Neuronal stem cell (in vitro differentiated cells): ENCODE measurements around the gene DROSHA.
A peak's percentile ranks its signal among the peaks of the same experiment; 100 is the strongest.

ENCODE experiments used
- DNase-seq: peaks from one replicate; pipeline ENCODE4 v3.0.0-alpha.2; 2013; ENCODE audit warnings: low spot score
- H2AFZ ChIP-seq: one replicate; pipeline ENCODE4 v1.6.1; 2013; ENCODE audit warnings: mild to moderate bottlenecking, low read length, inconsistent platforms
- H2AK5ac ChIP-seq: 2 replicates; pipeline ENCODE4 v1.6.1; 2013; ENCODE audit warnings: low read depth, mild to moderate bottlenecking, inconsistent platforms, low read length, moderate library complexity, mixed read lengths
- H2BK120ac ChIP-seq: 2 replicates; pipeline ENCODE4 v1.6.1; 2013; ENCODE audit warnings: low read depth, mild to moderate bottlenecking, inconsistent platforms, low read length, moderate library complexity, mixed read lengths
- H2BK12ac ChIP-seq: one replicate; pipeline ENCODE4 v1.6.1; 2013; ENCODE audit warnings: low read length, inconsistent platforms
- H2BK15ac ChIP-seq: 2 replicates; pipeline ENCODE4 v1.6.1; 2013; ENCODE audit warnings: mild to moderate bottlenecking, low read length, inconsistent platforms, mixed read lengths
- H2BK5ac ChIP-seq: one replicate; pipeline ENCODE4 v1.6.1; 2013; ENCODE audit warnings: inconsistent platforms, mild to moderate bottlenecking, low read length, moderate library complexity
- H3K14ac ChIP-seq: one replicate; pipeline ENCODE4 v1.6.1; 2013; ENCODE audit warnings: low read length, inconsistent platforms
- H3K18ac ChIP-seq: 2 replicates; pipeline ENCODE4 v1.6.1; 2013; ENCODE audit warnings: low read length, inconsistent platforms
- H3K23ac ChIP-seq: 2 replicates; pipeline ENCODE4 v1.6.1; 2013; ENCODE audit warnings: low read depth, mild to moderate bottlenecking, mixed read lengths, low read length, inconsistent platforms; ENCODE audit not compliant: poor library complexity
- H3K27ac ChIP-seq: replicated peaks from 3 replicates; pipeline ENCODE4 v1.5.1; 2013; ENCODE audit warnings: low read length, inconsistent platforms
- H3K27me3 ChIP-seq, 3 experiments: 2 replicates each; pipeline ENCODE4 v1.6.1; 2013; ENCODE audit warnings: low read length in 3 of 3, mild to moderate bottlenecking in 2 of 3, inconsistent platforms in 1 of 3, low read depth in 1 of 3, mixed read lengths in 1 of 3, moderate library complexity in 1 of 3; ENCODE audit not compliant: control insufficient read depth in 3 of 3, insufficient read depth in 3 of 3
- H3K36me3 ChIP-seq, 2 donors: replicated peaks in 1 of 2; 2 replicates each; pipeline ENCODE4 v1.6.1; 2013; ENCODE audit warnings: low read length in 2 of 2; ENCODE audit not compliant: control insufficient read depth in 2 of 2, insufficient read depth in 2 of 2
- H3K4ac ChIP-seq: 2 replicates; pipeline ENCODE4 v1.6.1; 2013; ENCODE audit warnings: inconsistent platforms, mild to moderate bottlenecking, low read length, moderate library complexity
- H3K4me1 ChIP-seq, 2 donors: 1 replicate in 1 of 2; 2 replicates in 1 of 2; pipeline ENCODE4 v1.6.1; 2013; ENCODE audit warnings: low read length in 2 of 2, low read depth in 1 of 2; ENCODE audit not compliant: control insufficient read depth in 2 of 2, insufficient read depth in 1 of 2
- H3K4me2 ChIP-seq: one replicate; pipeline ENCODE4 v1.6.1; 2013; ENCODE audit warnings: mild to moderate bottlenecking, low read length, inconsistent platforms; ENCODE audit not compliant: insufficient read depth, poor library complexity, severe bottlenecking
- H3K4me3 ChIP-seq, 2 donors: 2 replicates each; pipeline ENCODE4 v1.5.1; 2013; ENCODE audit warnings: low read length in 2 of 2, mild to moderate bottlenecking in 2 of 2, inconsistent platforms in 1 of 2, moderate library complexity in 1 of 2
- H3K79me1 ChIP-seq: one replicate; pipeline ENCODE4 v1.6.1; 2013; ENCODE audit warnings: low read depth, mild to moderate bottlenecking, inconsistent platforms, low read length, moderate library complexity
- H3K9ac ChIP-seq: one replicate; pipeline ENCODE4 v1.6.1; 2013; ENCODE audit warnings: mild to moderate bottlenecking, low read depth, low read length, inconsistent platforms; ENCODE audit not compliant: poor library complexity
- H3K9me3 ChIP-seq, 2 donors: replicated peaks in 1 of 2; 2 replicates each; pipeline versions ENCODE3 to v1.6.1; 2013; ENCODE audit warnings: low read length in 2 of 2, mild to moderate bottlenecking in 2 of 2, inconsistent platforms in 1 of 2, low read depth in 1 of 2, mixed read lengths in 1 of 2, moderate library complexity in 1 of 2; ENCODE audit not compliant: control insufficient read depth in 2 of 2, insufficient read depth in 1 of 2
- H4K8ac ChIP-seq: one replicate; pipeline ENCODE4 v1.6.1; 2013; ENCODE audit warnings: low read depth, mild to moderate bottlenecking, inconsistent platforms, low read length, moderate library complexity
- H4K91ac ChIP-seq: one replicate; pipeline ENCODE4 v1.6.1; 2013; ENCODE audit warnings: low read length, low read depth, mild to moderate bottlenecking, inconsistent platforms; ENCODE audit not compliant: poor library complexity
- WGBS, 2 donors: extraction: QIAGEN DNeasy Blood & Tissue Kit; methylation state at CpG; one replicate each; pipeline ENCODE4 v1.1.7; 2013; ENCODE audit warnings: missing lambda C conversion rate in 2 of 2, mixed read lengths in 1 of 2; ENCODE audit not compliant: insufficient read length in 2 of 2, insufficient replicate concordance in 1 of 2; ENCODE audit errors: extremely low coverage in 2 of 2; 5-methylcytosine and 5-hydroxymethylcytosine counted together

Gene DROSHA

GRCh38 chr5:31531543-31531887 is 378 bp downstream of the DROSHA start:
- peak overlapping the region; percentile 88 to 94 for H3K4me3 ChIP-seq
- H3K14ac ChIP-seq = no peak overlapping the region
- H3K4me1 ChIP-seq = peaks cover 6 to 10% of the 10 kb centered on the region in 2 donors
- H2AK5ac ChIP-seq = no peak overlapping the region
- peaks cover 26 to 69% of the 10 kb centered on the region in 2 donors for H3K36me3 ChIP-seq
- DNase-seq = no peak
- H3K27me3 ChIP-seq = no peaks in the 10 kb centered on the region
- WGBS, 2 donors = no CpG with 5 or more reads among the region's 13 CpGs
- peak overlapping the region; percentile 72 for H3K18ac ChIP-seq
- no peak overlapping the region for H3K4ac ChIP-seq
- H2BK15ac ChIP-seq = no peak overlapping the region
- H4K91ac ChIP-seq = no peak overlapping the region
- H2AFZ ChIP-seq = peak overlapping the region; percentile 86
- H2BK5ac ChIP-seq = no peak overlapping the region
- H3K9ac ChIP-seq = peak overlapping the region; percentile 79
- H3K4me2 ChIP-seq = peak overlapping the region; percentile 47
- no peak overlapping the region for H2BK12ac ChIP-seq
- H4K8ac ChIP-seq = no peak overlapping the region
- H3K9me3 ChIP-seq = no peaks in the 10 kb centered on the region
- H3K27ac ChIP-seq = no peak overlapping the region
- H3K23ac ChIP-seq = no peak overlapping the region
- H2BK120ac ChIP-seq = no peak overlapping the region
- H3K79me1 ChIP-seq = peaks cover 2% of the 10 kb centered on the region

GRCh38 chr5:31530541-31531265 is 1.2 kb downstream of the DROSHA start:
- Histone ChIP-seq H3K36me3 (peaks cover 31 to 70% of the 10 kb centered on the region in 2 donors), H2BK5ac (no peak overlapping the region), H2BK15ac (no peak overlapping the region), H3K27ac (no peak overlapping the region), H3K27me3 (no peaks in the 10 kb centered on the region), H2AFZ (no peak overlapping the region), H2BK120ac (no peak overlapping the region), H3K79me1 (peaks cover 4% of the 10 kb centered on the region), H2BK12ac (no peak overlapping the region), H3K4me3 (peak overlapping the region; percentile 88 to 94), H3K9ac (no peak overlapping the region), H3K18ac (no peak overlapping the region), H4K8ac (no peak overlapping the region), H2AK5ac (no peak overlapping the region), H3K4me2 (peak overlapping the region; percentile 47), H3K14ac (no peak overlapping the region), H4K91ac (no peak overlapping the region), H3K9me3 (no peaks in the 10 kb centered on the region), H3K4ac (no peak overlapping the region), H3K4me1 (peaks cover 6 to 10% of the 10 kb centered on the region in 2 donors), H3K23ac (no peak overlapping the region)
- no CpG with 5 or more reads among the region's 9 CpGs for WGBS, 2 donors
- no peak for DNase-seq

- Histone ChIP-seq H3K9ac (no peak overlapping the region), H3K18ac (no peak overlapping the region), H3K23ac (no peak overlapping the region), H3K4ac (no peak overlapping the region), H2BK15ac (no peak overlapping the region), H3K4me1 (peaks cover 0 to 1% of the 10 kb centered on the region in 2 donors), H2AFZ (no peak overlapping the region), H2BK120ac (no peak overlapping the region), H2BK5ac (no peak overlapping the region), H3K4me2 (no peak overlapping the region), H4K91ac (no peak overlapping the region), H2BK12ac (no peak overlapping the region), H3K9me3 (no peaks in the 10 kb centered on the region), H3K4me3 (no peak overlapping the region), H4K8ac (no peak overlapping the region), H3K27ac (no peak overlapping the region), H3K27me3 (no peaks in the 10 kb centered on the region), H2AK5ac (no peak overlapping the region), H3K14ac (no peak overlapping the region), H3K79me1 (peaks cover 2% of the 10 kb centered on the region), H3K36me3 (peaks cover 23 to 95% of the 10 kb centered on the region in 2 donors)
- no peak for DNase-seq
- no CpG with 5 or more reads among the region's 4 CpGs for WGBS, 2 donors
Observed at GRCh38 chr5:31523041-31523440, 8.9 kb downstream of the DROSHA start.

GRCh38 chr5:31516802-31517201 is 15.1 kb downstream of the DROSHA start:
- Histone ChIP-seq H3K27me3 (no peaks in the 10 kb centered on the region), H3K9ac (no peak overlapping the region), H3K4ac (no peak overlapping the region), H2AFZ (no peak overlapping the region), H2AK5ac (no peak overlapping the region), H2BK120ac (no peak overlapping the region), H2BK15ac (no peak overlapping the region), H4K91ac (no peak overlapping the region), H3K4me2 (no peak overlapping the region), H3K4me1 (no peaks in the 10 kb centered on the region), H3K9me3 (no peaks in the 10 kb centered on the region), H3K18ac (no peak overlapping the region), H3K36me3 (peaks cover 22 to 100% of the 10 kb centered on the region in 2 donors), H4K8ac (no peak overlapping the region), H3K14ac (no peak overlapping the region), H2BK5ac (no peak overlapping the region), H3K27ac (no peak overlapping the region), H3K4me3 (no peak overlapping the region), H2BK12ac (no peak overlapping the region), H3K23ac (no peak overlapping the region), H3K79me1 (peaks cover 1% of the 10 kb centered on the region)
- DNase-seq = no peak
- no CpG with 5 or more reads among the region's 1 CpG for WGBS, 2 donors
